Fibroblast of the aortic adventitia (primary cell): Measurements from ENCODE around the gene PTPRF. TPM values are rescaled to one million over a fixed set of nuclear protein-coding genes. Genes with fewer than 3 reads are reported as not detected.

Experiments used
- DNase-seq: peaks from one replicate; pipeline ENCODE4 v3.0.0-alpha.2; 2010; ENCODE audit warnings: low read depth
- H3K4me3 ChIP-seq: 2 replicates; pipeline ENCODE4 v1.5.1; 2011; ENCODE audit warnings: low read depth, mild to moderate bottlenecking, control low read depth, low read length, moderate library complexity
- total RNA-seq: library from RNA; depleted of rRNA; stranded (reverse); fragments of >200 nt; gene quantifications from 2 replicates; pipeline ENCODE4 v1.2.3, GENCODE V29; 2012; ENCODE audit warnings: low replicate concordance
- TF ChIP-seq, protein P1 (sequence below): IDR thresholded peaks from 2 replicates; pipeline ENCODE4 v1.5.1; 2011; ENCODE audit warnings: mild to moderate bottlenecking, low read length, control low read depth, inconsistent platforms; ENCODE audit not compliant: insufficient read depth

PTPRF gene
- total RNA-seq, 1 donor: 18.2 TPM

DNA sequence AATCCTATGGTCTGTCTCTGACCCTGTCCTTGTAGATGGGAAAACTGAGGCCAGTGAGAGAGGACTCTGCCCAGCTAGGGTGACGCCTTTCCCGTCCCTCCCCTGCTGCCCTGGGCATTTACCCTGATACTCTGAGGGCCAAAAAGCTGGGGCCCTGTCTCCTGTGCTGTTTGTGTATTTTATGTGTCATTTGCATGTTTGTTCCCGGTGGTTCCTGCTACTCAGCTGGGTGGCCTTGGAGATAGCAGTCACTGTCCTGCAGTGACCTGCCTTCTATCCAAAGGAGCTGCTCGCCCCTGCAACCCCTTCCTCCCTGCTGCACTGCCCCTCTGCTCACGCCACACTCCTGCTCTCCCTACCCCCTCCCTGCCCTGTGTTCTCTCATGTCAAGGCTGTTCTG is 78.1 kb downstream of the PTPRF start:
- no peak overlapping the region for H3K4me3 ChIP-seq
- TF ChIP-seq, protein P1, sequence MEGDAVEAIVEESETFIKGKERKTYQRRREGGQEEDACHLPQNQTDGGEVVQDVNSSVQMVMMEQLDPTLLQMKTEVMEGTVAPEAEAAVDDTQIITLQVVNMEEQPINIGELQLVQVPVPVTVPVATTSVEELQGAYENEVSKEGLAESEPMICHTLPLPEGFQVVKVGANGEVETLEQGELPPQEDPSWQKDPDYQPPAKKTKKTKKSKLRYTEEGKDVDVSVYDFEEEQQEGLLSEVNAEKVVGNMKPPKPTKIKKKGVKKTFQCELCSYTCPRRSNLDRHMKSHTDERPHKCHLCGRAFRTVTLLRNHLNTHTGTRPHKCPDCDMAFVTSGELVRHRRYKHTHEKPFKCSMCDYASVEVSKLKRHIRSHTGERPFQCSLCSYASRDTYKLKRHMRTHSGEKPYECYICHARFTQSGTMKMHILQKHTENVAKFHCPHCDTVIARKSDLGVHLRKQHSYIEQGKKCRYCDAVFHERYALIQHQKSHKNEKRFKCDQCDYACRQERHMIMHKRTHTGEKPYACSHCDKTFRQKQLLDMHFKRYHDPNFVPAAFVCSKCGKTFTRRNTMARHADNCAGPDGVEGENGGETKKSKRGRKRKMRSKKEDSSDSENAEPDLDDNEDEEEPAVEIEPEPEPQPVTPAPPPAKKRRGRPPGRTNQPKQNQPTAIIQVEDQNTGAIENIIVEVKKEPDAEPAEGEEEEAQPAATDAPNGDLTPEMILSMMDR: no peak
- DNase-seq: no peak

DNA sequence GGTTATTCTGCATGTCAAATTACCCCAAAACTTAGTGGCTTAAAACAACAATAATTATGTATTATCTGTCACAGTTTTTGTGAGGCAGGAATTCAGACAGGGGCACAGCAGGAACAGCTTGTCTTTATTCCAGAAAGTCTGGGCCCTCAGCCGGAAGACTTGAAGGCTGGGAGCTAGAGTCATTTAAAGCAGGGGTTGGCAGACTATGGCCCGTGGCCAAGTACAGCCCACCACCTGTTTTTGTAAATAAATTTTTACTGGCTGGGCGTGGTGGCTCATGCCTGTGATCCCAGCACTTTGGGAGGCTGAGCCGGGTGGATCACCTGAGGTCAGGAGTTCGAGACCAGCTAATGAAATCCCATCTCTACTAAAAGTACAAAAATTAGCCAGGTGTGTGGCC is 79.7 kb downstream of the PTPRF start:
- H3K4me3 ChIP-seq: no peak overlapping the region
- TF ChIP-seq, protein P1: no peak
- DNase-seq: no peak

DNA sequence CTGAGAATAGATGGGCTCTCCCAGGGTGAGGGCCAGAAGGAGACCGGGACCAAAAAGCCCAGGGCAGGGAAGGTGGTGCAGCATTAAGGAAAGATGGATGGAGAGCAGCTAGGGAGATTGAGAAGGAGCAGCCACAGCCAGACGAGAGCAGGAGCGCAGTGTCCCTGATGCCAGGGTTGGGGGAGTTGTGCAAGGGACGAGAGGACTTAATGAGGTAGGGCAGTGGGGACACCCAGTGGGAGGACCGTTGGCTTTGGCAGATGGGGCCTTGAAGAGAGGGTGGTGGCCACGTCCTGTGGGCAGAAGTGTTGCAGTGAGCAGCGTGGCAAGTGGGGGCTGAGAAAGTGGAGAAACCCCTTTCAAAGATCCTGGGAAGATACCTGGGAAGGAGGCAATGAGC is 81.3 kb downstream of the PTPRF start:
- H3K4me3 ChIP-seq: no peak overlapping the region
- TF ChIP-seq, protein P1: no peak
- no peak for DNase-seq

DNA sequence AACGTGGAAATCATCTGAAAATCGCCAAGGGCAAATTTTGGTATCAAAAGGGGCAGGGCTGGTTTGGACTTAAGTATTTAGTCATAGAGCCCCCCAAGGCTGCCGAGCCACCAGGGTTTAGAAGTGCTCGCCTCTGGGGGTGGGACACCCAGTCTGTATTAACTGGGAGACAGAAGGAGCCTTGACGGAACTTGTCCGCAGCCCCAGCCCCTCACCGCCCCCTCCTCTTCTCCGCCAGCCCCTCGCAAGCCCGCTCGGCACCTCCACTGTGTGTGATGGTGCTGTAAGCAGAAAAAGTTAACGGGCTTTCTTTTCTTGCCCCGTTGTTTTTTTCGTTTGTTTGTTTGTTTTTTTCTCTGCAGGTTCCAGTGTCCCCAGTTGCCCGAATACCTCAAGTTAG is 81.7 kb downstream of the PTPRF start:
- TF ChIP-seq, protein P1: no peak
- no peak for DNase-seq
- H3K4me3 ChIP-seq: no peak overlapping the region

DNA sequence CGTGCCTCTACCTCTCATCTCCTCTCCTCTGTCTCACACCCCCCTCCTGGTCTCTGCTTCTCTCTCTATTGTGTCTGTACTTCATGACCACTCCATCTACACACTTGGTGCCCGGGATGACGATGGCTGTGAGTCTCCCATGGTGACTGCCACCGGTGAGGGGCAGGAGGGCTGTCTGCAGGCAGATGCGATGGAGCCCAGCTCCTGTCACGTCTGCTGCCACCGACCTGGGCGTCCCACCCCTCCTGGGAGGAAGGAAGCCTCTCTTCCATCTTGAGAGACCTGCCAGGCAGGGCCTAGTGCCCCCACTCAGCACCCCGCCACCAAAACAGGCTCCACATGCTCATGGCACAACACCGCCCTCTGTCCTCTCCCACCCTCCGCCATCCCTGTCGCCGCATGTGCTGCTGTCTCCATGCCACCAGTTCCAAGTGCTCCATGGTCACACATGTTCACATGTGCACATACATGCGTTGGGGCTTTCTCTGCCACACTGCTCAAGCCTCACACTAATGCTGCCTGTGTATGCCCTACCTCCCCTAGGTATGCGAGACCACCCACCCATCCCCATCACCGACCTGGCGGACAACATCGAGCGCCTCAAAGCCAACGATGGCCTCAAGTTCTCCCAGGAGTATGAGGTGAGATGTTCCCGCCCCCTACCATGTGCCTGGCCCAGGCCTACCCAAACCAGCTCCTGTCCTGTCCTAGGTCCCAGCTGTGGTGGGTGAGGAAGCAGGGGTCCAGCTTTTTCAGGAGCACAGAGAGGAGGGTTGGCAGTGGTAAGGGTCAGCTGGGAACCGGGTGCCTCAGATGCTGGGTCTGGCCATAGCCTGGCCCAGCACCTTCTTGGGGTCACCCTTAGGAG is 82.6 kb downstream of the PTPRF start:
- H3K4me3 ChIP-seq: no peak overlapping the region
- no peak for DNase-seq
- TF ChIP-seq, protein P1: no peak

DNA sequence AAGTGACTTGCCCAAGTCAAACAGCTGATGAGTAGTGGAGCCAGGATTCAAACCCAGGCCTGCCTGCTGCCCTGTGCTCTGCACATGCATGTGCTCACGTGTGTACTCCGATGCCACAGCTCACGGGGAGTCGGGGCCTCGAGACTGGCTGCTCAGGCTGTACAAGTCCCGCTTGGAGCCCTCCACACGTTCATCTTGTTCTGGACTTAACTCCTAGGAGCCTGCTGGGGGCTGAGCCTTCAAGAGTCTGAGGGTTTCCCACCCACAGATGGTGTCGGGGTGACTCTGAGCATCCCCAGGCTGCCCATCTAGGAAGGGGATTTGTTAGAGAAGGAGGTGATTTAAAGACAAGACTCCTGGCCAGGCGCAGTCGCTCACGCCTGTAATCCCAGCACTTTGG is 83.5 kb downstream of the PTPRF start:
- H3K4me3 ChIP-seq: no peak overlapping the region
- TF ChIP-seq, protein P1: no peak
- DNase-seq: no peak
